Right ventricle myocardium inferior (tissue), 1 donor: Measurements from ENCODE around the gene EXOC1L. TPM values are rescaled to one million over a fixed set of nuclear protein-coding genes. Genes with fewer than 3 reads are reported as not detected.

Experiments used
- ATAC-seq: fragments of 200-7000 bp; cut with Tn5 transposase; one replicate; pipeline ENCODE4 v1.9.1; 2020; ENCODE audit warnings: mild to moderate bottlenecking, moderate library complexity
- DNase-seq: peaks from one replicate; pipeline ENCODE4 v3.0.0; 2021; ENCODE audit errors: missing footprints
- intact Hi-C: fragments of 100-400 bp; cut with DNase I; formaldehyde crosslinking; loops from one replicate; pipeline ENCODE4 v1.11.0; 2022
- total RNA-seq: library from RNA; stranded (reverse); fragmentation: NEBNext Ultra II Directional; extraction: Animal tissue kit (Norgen Biotek cat#: 25700); gene quantifications from one replicate; pipeline ENCODE4 v1.2.1, GENCODE V29; 2021
- donor health status: DM: no; HTN: yes; CAD: no; lungs with severe emphysema.

The EXOC1L gene
- total RNA-seq, 1 donor from 2014 or later: not detected

DNA sequence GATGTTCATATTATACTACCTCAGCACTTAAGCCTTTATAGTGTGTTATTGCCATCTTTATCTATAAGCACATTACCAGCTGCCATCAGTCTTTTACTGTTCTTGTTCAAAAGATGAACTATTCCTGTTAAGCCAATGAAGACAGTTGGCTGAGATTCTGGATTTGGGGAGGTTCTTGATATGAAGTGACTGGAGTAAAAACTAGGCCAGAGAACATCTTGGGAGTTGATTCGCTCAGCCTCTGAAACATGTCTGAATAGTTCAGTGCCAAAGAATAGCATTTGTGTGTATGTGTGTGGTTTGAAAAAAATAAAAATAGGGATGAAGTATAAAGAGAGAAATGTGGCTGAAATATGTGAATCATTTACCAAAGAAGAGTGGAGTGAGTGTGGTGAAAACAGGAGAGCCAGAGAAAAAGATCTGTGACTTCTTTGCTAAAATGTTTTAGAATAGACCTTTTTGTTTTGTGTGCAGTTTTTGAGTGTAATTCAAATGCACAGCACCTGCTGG is 49.0 kb downstream of the EXOC1L start:
- DNase-seq (no peak), ATAC-seq (no peak)
- intact Hi-C loops: loop anchor here (5.0 to 10.0 kb wide), 2 partner anchors 424 to 609 kb away; no protein-coding TSS in a partner anchor

DNA sequence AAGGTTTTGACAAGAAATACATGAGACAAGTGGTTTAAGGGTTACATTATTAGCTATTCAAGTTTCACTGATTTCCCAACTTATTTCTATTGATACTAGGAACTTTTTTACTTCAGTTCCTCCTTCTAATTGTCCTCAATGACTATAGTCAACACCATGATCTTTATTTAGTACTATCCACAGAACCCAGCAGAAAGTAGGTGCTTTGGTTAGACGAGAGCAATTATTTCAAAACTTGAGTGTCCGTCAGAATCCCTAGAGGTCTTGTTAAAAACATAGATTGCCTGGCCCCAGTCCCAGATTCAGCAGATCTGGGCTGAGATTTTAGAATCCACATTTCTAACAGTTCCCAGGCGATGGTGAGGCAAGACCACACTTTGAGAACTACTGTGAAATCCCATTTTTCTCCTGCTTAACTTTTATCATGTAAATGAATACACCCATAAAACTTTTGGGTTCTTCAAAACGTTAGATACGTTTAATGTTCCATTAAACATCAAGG is 51.8 kb downstream of the EXOC1L start:
- ATAC-seq (no peak), DNase-seq (no peak)
- intact Hi-C loops: no loop called here

DNA sequence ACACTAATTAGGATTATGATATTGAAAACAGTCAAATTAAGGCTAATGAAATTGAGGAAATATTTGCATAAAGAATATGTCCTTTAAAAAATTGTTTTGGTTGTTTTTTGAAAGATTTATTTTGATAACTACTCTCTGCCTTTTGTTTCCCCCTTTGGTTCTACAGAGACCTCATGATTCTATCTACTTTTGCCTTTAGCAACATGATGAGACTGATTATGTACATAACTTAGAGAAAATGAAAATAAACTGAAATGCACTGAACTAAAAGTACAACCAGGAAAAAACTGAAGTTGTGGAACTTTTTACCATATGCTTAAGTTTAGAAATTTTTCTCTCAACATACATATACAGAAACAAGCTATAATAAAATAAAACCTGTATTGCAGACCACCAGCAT is 55.2 kb downstream of the EXOC1L start:
- DNase-seq (no peak), ATAC-seq (no peak)
- intact Hi-C loops: no loop called here

DNA sequence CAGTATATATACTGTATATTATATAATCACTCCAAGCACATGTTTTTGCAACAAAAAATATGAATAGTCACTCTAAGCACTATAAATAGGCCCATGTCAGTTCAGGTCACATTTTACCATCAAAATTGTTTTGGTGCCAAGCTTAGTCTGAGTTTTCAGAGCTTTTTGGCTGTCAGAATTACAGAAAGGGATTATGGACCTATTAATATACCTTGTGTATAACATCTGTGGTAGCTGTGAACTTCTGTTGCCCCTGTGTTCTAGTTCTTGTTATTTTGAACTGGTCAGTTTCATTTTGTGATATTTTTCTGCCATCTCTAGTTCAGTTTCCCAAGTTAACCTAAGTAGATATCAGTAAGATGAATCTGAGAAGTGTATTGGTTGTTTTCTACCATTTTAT is 56.8 kb downstream of the EXOC1L start:
- intact Hi-C loops: no loop called here
- DNase-seq (no peak), ATAC-seq (no peak)

DNA sequence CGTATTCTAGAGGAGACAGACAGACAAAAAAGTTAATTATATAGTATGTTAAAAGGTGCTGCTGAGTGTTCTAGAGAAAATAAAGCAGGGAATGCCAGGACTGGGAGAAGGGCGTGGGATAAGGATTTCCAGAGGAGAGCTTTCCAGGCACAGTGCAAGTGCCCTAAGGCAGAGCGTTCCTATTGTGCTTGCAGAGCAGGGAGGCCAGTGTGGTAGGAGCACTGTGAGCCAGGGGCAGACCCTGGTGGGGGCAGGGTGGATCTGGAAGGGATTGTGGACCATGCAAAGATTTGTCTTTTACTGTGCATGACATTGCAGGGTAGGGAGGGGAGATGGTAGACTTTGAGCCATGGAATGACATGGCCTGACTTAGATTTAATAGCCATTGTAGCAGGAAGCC is 59.6 kb downstream of the EXOC1L start:
- no peak for DNase-seq
- intact Hi-C loops: no loop called here
- no peak for ATAC-seq

DNA sequence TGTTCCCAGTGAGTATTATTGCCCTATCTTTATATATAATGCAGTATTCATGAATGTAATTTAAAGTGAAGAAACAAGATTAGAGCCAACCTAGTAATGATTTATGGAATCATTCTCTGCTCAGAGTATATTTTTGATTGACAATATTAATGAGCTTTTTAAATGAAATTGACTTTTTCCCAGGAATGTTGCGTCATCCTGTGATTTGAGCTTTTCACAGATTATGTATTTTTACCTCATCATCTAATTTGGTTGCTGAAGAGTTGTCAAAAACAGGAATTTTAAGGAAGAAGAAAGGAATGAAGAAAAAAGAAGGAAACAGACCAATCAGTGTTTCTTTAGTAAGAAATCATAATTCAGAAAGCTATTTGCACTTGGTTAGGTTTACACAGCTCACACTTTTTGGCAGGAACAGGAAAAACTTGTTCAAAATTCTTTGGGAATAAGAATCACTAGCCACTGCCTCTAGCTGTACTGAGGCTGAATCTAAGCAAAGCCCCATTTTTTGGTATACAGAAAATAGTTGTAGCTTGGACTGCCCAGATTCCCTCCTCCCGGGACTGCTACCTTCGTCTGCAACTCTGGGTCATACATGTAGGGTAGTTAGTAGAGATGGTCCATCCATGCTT is 61.2 kb downstream of the EXOC1L start:
- no peak for DNase-seq
- intact Hi-C loops: no loop called here
- no peak for ATAC-seq

DNA sequence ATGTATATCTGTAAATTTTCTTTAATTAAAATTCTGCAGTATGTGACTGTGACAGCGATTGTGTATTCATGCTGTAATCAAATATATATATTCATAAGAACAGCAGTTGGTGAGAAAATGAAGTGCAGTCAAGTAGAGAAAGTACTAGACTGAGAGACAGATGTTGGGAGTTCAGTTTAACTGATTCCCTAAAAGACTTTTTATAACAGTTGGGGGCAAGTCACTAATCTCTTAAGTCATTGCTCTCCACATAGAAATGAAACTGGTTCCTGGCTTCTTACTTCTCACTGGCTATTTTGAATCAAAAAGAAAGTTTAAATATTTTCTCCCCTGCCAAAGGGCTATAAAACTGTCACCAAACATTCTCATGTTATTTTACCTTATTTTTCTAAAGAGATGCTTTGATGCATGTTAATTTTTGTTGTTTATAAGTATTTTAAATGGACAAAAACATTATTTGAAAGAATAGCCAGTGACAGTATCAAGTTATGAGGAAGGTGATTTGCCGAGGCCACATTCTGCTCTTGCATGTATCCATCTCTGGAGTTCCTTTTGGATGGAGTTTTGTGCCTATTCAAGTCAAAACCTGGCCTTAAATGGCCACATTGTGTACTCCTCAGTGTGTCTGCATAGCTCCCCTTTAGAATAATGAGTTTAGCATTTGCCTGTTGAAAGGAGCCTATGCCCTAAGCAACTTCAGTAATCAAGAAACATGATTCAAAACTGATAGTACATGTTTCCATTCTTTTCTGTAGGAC is 64.7 kb downstream of the EXOC1L start:
- intact Hi-C loops: no loop called here
- ATAC-seq (no peak), DNase-seq (no peak)

DNA sequence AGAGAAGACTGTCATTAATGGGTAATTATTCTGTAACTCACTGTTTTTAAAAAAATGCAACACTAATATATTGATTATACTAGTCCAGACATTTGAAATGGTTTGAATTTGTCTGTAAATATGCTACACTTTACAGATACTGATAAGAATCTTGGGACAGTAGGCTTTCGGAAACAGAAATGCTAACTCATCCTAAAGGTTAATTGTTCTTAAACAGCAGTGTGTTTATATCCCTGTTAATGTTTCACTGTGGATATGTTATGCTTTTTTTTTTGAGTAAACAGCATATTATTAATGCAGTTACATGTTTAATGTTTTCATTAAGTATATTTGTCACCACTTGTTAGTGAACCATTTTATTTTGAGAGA is 65.2 kb downstream of the EXOC1L start:
- ATAC-seq (no peak), DNase-seq (no peak)
- intact Hi-C loops: no loop called here

Other genes starting within 250 kb of the EXOC1L start
- gene PDCL2, start 227.5 kb upstream of the EXOC1L start, total RNA-seq: not detected
- gene NMU, start 183.5 kb upstream of the EXOC1L start, total RNA-seq: not detected
- gene EXOC1, start 33.9 kb downstream of the EXOC1L start, total RNA-seq: 19.8 TPM
- 2.4 TPM for gene CEP135, start 129.2 kb downstream of the EXOC1L start, total RNA-seq